ENCODE results near the gene CGB5. TPM values are rescaled to one million over a fixed set of nuclear protein-coding genes. Genes with fewer than 3 reads are reported as not detected.

Gene CGB5
- total and polyA plus RNA-seq, 9 of the 15 experiments (the other 6 are each of a cell fraction or from before 2014, with no cell fraction given): not detected

GRCh38 chr19:49071860-49072547, 28.4 kb downstream of the CGB5 start (continued):
- TF ChIP-seq, protein P1, sequence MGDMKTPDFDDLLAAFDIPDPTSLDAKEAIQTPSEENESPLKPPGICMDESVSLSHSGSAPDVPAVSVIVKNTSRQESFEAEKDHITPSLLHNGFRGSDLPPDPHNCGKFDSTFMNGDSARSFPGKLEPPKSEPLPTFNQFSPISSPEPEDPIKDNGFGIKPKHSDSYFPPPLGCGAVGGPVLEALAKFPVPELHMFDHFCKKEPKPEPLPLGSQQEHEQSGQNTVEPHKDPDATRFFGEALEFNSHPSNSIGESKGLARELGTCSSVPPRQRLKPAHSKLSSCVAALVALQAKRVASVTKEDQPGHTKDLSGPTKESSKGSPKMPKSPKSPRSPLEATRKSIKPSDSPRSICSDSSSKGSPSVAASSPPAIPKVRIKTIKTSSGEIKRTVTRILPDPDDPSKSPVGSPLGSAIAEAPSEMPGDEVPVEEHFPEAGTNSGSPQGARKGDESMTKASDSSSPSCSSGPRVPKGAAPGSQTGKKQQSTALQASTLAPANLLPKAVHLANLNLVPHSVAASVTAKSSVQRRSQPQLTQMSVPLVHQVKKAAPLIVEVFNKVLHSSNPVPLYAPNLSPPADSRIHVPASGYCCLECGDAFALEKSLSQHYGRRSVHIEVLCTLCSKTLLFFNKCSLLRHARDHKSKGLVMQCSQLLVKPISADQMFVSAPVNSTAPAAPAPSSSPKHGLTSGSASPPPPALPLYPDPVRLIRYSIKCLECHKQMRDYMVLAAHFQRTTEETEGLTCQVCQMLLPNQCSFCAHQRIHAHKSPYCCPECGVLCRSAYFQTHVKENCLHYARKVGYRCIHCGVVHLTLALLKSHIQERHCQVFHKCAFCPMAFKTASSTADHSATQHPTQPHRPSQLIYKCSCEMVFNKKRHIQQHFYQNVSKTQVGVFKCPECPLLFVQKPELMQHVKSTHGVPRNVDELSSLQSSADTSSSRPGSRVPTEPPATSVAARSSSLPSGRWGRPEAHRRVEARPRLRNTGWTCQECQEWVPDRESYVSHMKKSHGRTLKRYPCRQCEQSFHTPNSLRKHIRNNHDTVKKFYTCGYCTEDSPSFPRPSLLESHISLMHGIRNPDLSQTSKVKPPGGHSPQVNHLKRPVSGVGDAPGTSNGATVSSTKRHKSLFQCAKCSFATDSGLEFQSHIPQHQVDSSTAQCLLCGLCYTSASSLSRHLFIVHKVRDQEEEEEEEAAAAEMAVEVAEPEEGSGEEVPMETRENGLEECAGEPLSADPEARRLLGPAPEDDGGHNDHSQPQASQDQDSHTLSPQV (IDR thresholded peaks at IDR 0.05): no peak
- TF ChIP-seq THRB (CRISPR knock-in tag; conservative IDR thresholded peaks at IDR 0.05): no peak
- no peak for TF ChIP-seq CBX1 (IDR thresholded peaks at IDR 0.05; ENCODE audit: low read depth)
- TF ChIP-seq, protein P2, sequence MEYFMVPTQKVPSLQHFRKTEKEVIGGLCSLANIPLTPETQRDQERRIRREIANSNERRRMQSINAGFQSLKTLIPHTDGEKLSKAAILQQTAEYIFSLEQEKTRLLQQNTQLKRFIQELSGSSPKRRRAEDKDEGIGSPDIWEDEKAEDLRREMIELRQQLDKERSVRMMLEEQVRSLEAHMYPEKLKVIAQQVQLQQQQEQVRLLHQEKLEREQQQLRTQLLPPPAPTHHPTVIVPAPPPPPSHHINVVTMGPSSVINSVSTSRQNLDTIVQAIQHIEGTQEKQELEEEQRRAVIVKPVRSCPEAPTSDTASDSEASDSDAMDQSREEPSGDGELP (CRISPR knock-in tag; IDR thresholded peaks at IDR 0.05; ENCODE audit: borderline replicate concordance): peak; percentile 40; the same call in 1 of the 2 replicates
- peak; percentile 60 to 96 for TF ChIP-seq E2F6 (IDR thresholded peaks at IDR 0.05; ENCODE audit: borderline replicate concordance in 1 of 2, extremely low read depth in 1 of 2, insufficient read depth in 1 of 2, insufficient read length in 1 of 2, low read depth in 1 of 2, low read length in 1 of 2, poor library complexity in 1 of 2, severe bottlenecking in 1 of 2)
- TF ChIP-seq, protein P3, sequence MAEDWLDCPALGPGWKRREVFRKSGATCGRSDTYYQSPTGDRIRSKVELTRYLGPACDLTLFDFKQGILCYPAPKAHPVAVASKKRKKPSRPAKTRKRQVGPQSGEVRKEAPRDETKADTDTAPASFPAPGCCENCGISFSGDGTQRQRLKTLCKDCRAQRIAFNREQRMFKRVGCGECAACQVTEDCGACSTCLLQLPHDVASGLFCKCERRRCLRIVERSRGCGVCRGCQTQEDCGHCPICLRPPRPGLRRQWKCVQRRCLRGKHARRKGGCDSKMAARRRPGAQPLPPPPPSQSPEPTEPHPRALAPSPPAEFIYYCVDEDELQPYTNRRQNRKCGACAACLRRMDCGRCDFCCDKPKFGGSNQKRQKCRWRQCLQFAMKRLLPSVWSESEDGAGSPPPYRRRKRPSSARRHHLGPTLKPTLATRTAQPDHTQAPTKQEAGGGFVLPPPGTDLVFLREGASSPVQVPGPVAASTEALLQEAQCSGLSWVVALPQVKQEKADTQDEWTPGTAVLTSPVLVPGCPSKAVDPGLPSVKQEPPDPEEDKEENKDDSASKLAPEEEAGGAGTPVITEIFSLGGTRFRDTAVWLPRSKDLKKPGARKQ (CRISPR knock-in tag; IDR thresholded peaks at IDR 0.05): peak; percentile 84; the same call in 1 of the 2 replicates
- TF ChIP-seq, protein P4, sequence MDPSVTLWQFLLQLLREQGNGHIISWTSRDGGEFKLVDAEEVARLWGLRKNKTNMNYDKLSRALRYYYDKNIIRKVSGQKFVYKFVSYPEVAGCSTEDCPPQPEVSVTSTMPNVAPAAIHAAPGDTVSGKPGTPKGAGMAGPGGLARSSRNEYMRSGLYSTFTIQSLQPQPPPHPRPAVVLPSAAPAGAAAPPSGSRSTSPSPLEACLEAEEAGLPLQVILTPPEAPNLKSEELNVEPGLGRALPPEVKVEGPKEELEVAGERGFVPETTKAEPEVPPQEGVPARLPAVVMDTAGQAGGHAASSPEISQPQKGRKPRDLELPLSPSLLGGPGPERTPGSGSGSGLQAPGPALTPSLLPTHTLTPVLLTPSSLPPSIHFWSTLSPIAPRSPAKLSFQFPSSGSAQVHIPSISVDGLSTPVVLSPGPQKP (CRISPR knock-in tag; IDR thresholded peaks at IDR 0.05): no peak
- TF ChIP-seq SNRNP70 (optimal IDR thresholded peaks at IDR 0.05; ENCODE audit: low read depth, low read length): no peak
- 0 out of 2 replicates have a peak, but pooled peaks have one; percentile 11 for TF ChIP-seq RB1 (IDR thresholded peaks at IDR 0.05; ENCODE audit: low read depth)
- no peak for TF ChIP-seq ZNF586 (CRISPR knock-in tag; conservative IDR thresholded peaks at IDR 0.05)
- TF ChIP-seq CBX3 (IDR thresholded peaks at IDR 0.05; ENCODE audit: borderline replicate concordance in 1 of 2, low read length in 2 of 2): peak in 1 of 2 experiments; percentile 32; a peak in 1 of 3 replicates
- no peak for TF ChIP-seq HNRNPUL1 (IDR thresholded peaks at IDR 0.05; ENCODE audit: low read length)
- no peak for TF ChIP-seq SETDB1 (IDR thresholded peaks at IDR 0.05; ENCODE audit: low read length)
- TF ChIP-seq MTA1 (IDR thresholded peaks at IDR 0.05; ENCODE audit: borderline replicate concordance): no peak
- TF ChIP-seq POLR2B (IDR thresholded peaks at IDR 0.05; ENCODE audit: low read depth, partially characterized antibody): no peak
- no peak for TF ChIP-seq SUPT5H (IDR thresholded peaks at IDR 0.05)
- no peak for TF ChIP-seq MAFG (tag; conservative IDR thresholded peaks at IDR 0.05)

All from K562 (cell line).